GM19043 (cell line): ENCODE measurements around the gene CLPTM1.
"Not testable (repeated sequence)": the region's sequence is repeated elsewhere in the genome, so short reads cannot be mapped to it uniquely, and the experiment has no call there.

ENCODE experiments used
- ATAC-seq: cut with Tn5 transposase; IDR thresholded peaks from one replicate; pipeline ENCODE4 v1.9.1; 2021; ENCODE audit warnings: low read depth; ENCODE audit not compliant: unreplicated experiment

CLPTM1 gene

DNA sequence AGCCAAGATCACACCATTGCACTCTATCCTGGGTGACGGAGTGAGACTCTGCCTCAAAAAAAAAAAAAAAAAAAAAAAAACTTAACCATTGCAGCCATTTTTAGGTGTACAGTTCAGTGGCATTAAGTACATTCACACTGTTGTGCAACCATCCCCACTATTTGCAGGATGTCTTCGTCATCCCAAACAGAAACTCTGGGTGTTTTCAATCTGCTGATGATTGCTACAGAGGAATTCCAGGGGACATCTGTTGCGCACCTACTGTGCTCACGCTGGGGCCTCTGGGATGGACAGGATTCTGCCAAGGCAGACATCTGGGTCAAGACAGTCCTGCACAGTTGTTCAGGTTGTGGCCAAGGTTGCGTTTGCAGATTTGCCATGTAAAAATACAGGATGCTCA is 15.5 kb upstream of the CLPTM1 start:
- ATAC-seq = no peak

DNA sequence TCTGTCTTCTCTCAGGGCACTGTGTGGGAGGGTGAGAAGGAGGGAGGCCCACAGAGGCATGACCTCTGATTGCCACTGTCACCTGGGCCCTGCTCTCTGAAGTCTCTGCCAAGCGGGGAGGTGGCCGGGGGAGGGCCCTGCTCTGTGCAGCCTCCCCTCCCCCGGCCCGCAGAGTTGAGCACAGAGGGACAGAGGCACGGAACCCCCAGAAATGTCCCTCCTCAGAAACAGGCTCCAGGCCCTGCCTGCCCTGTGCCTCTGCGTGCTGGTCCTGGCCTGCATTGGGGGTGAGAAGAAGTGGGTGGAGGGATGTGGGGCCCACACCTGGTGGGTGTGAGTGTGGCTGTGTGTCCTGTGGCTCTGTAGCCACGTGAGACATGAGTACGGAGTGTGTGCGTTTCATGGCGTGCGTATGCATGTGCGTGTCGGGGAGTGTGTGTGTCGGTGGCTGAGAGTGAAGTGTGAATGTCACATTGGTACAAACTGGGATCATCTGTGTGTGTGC is 13.1 kb upstream of the CLPTM1 start, which contains the start of gene APOC4:
Gene APOC4, plus strand, starts transcription at position 171 of the 505 bp plus-strand sequence. Its CDS starts 41 bp downstream, at position 212.
- ATAC-seq = no peak

DNA sequence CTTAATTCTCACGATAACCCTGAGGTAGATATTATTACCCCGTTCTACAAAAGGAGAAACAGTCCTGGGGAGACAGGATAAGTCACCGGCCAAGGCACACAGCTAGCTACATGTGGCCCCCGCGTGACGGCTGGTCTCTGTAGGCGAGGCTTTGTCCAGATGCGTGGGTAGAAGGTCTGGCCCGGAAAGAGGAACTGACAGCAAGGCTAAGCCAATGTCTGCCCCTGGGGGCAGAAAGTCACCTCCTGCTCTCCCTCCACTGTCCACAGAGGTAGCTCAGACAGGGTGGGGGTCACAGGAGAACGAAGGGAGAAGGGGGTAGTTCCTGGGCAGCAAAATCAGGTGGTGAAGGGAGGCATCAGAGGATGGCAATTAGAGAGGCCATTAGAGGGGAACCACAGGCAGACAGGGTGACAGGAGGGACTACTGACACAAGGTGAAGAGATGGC is 11.4 kb upstream of the CLPTM1 start:
- peak; percentile 47 for ATAC-seq

DNA sequence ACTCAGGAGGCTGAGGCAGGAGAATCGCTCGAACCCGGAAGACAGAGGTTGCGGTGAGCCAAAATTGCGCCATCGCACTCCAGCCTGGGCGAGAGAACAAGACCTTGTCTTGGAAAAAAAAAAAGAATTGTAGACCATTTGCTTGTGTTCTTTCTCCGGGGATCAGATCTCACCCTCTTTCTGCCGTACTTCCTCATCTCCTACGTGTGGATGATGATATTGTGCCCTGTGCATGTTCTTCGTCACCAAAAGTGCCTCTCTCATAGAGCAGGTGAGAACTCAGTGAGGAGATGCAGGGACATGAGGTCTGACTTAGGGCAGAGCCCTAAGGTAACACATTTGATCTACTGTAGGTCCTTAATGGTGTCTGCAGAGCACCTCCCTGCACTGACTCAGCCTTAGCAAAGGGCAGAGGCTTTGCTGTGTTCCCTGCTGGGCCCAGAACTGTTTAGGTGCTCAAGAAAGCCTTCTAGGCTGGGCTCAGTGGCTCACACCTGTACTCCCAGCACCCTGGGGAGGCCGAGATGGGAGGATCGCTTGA is 8.1 kb upstream of the CLPTM1 start:
- ATAC-seq = no peak

DNA sequence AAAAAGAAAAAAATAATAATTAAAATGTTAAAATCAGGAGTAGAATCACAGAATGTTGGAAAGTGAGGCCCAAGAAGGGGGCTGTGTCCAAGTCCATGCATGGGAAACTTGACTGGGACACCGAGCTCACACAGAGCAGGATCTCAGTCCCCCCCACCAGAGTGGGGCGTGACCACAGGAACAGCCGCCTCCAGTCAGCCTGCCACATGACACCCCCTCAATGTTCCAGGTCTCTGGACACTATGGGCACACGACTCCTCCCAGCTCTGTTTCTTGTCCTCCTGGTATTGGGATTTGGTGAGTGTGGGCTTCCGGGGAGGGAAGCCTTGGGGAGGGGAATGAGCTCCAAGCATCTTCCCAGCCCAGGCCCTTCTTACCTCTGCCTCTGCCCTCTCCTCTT is 6.9 kb upstream of the CLPTM1 start:
- ATAC-seq = no peak

DNA sequence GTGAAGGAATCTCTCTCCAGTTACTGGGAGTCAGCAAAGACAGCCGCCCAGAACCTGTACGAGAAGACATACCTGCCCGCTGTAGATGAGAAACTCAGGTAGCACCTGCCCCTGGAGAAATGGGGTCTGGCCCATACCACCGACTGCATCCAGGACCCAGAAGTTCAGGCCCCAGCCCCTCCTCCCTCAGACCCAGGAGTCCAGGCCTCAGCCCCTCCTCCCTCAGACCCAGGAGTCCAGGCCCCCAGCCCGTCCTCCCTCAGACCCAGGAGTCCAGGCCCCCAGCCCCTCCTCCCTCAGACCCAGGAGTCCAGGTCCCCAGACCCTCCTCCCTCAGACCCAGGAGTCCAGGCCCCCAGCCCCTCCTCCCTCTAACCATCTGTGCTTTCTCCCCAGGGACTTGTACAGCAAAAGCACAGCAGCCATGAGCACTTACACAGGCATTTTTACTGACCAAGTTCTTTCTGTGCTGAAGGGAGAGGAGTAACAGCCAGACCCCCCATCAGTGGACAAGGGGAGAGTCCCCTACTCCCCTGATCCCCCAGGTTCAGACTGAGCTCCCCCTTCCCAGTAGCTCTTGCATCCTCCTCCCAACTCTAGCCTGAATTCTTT is 6.3 kb upstream of the CLPTM1 start:
- ATAC-seq = no peak

DNA sequence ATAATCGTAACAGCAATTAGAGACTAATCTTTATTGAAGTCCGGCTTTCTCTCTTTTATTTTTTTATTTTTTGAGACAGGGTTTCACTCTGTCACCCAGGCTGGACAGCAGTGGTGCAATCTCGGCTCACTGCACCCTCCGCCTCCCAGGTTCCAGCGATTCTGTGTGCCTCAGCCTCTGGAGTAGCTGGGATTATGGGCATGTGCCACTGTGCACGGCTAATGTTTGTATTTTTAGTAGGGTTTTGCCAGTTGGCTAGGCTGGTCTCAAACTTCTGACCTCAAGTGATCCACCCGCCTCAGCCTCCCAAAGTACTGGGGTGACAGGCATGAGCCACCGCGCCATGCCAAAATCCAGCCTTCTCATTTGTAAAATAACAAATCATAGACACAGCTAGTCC is 5.6 kb upstream of the CLPTM1 start:
- no peak for ATAC-seq

DNA sequence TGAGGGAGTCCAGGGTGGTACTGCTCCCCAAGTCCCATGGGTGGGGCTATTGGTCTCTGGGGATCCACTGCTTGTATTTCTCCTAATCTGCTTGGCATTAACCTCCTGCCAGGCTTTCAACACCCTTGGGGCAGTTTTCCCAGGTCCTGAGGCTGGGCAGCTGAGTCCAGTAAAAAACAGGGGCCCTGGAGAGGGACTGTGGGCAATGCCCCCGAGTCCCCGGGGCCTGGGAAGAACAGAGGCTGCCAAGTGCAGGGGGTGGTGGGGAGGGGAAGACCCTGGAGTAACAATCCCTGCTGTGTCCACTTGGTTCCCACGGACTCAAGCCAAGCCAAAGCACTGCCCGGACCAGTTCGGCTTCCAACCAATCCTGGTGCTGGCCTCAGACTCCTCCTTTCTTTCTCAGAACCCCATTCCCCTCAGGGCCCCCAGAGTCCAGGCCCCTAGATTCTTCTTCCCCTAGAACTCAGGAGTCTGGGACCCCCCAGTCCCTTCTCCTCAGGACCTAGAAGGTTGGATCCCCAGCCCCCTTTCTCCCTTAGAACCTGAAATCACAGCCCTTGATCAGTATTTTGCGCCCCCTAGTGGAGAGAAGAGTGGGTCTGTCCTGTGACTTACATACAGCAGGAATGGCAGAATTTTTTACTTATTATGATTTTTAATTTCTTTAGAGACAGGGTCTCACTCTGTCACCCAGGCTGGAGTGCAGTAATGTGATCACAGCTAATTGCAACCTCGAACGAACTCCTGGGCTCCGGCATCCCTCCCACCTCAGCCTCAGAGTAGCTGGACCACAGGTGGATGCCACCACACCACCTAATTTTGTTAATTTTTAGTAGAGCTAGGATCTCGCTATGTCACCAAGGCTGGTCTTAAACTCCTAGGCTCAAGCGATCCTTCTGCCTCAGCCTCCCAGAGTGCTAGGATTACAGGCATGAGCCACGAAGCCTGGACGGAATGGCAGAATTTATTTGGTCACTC is 3.7 kb upstream of the CLPTM1 start:
- ATAC-seq = no peak

DNA sequence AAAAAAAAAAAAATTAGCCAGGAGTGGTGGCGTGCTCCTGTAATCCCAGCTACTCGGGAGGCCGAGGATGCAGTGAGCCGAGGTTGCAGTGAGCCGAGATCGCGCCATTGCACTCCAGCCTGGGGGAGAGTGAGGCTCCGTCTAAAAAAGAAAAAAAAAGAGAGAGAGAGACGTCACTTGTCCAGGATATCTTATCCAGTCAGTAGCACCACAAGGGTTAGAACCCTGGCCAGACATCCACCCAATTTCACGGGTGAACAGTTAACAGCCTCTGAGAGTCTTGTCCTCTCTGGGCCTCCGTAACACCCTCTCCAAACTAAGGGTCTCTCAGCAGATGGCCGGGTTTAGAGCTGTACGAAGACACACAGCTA is 917 bp upstream of the CLPTM1 start:
- ATAC-seq = no peak

DNA sequence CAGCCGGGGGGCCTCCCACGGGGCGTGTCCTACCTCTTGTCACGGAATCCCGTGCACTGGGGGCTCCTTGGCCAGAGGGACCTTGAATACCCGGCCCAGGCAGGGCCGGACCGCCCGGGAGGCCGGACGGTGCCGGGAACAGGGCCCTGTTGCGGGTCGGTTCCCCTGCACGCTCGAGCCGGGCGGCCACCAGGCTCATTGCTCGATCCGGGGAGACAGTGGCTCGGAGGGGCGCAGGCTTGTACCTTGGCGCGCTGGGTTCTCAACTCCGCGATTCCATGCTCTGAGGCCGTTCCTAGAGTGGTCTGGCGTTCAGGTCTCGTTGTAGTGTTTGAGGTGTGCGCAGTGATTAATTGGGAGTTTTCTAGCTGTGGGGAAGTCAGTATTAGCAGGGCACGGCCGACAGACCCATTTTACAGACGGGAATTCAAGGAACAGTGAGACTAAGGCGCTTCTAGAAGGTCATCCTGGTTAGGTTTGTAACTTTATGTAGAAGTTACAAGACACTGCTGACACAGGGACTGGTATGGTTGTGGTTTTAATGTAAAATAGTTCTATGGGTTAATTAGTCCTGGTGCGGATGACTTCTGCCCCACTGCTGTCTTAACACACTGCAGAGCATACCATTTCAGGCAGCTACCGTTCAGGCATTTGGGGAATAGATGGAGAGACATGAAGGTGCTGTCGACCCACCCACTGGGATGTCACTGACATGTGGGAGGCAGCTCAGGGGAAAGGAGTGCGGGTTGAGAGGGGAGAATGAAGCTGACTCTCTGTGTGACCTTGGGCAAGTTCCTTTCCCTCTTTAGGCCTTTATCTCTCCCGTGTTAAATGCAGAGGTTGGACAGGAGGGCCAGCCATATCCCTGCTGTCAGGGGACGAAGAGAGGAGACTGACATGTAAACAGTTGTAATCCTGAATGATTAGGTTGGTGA is 592 bp downstream of the CLPTM1 start:
- ATAC-seq = no peak

DNA sequence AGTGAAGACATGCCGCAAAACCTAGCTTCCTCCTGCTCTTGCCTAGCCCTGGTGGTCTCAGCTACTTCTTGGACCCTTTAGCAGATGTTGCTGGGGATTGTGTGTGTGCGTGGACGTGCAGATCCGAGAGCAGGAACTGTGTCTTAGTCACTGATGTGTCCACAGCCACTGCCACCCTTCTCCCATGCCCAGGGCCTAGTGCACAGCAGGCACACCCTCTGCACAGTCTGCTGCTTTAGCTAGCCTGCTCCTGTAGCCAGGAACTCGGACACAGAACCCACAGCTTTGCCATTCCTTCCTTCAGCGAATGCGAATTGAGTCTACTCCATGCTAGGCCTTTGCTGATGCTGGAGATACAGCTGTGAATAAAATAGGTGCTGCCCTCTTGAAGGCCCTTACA is 2.3 kb downstream of the CLPTM1 start:
- no peak for ATAC-seq

DNA sequence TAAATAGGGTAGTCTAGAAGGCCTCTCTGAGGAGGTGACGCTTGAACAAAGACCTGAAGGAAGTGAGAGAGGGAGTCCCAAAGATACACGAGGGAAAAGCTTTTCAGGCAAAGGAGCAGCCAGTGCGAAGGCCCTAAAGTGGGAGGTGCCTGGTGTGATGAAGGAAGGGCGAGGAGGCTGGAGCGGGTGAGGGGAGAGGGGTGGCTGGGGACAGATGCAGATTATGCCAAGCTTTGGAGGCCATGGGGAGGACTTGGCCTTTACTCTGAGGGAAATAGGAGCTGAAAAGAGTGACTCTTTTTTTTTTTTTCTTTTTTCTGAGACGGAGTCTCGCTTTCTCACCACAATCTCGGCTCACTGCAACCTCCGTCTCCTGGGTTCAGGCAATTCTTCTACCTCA is 2.9 kb downstream of the CLPTM1 start:
- ATAC-seq = no peak

DNA sequence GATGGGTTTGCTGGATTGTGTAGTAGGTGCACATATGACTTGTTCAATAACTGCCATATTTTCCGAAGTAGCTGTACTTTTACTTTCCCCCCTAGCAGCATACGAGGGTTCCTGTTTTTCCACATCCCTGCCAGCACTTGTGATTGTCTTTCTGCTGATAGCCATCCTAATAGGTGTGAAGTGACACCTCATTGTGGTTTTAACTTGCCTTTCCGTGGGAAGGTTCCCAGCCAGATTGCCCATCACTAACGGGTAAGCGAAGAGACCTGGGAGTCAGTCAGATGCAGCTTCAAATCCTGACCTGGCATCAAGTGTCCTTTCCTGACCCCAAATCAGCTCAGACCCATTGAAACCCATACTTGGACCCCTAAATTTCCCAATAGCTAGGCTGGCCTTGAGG is 4.5 kb downstream of the CLPTM1 start:
- ATAC-seq = no peak

DNA sequence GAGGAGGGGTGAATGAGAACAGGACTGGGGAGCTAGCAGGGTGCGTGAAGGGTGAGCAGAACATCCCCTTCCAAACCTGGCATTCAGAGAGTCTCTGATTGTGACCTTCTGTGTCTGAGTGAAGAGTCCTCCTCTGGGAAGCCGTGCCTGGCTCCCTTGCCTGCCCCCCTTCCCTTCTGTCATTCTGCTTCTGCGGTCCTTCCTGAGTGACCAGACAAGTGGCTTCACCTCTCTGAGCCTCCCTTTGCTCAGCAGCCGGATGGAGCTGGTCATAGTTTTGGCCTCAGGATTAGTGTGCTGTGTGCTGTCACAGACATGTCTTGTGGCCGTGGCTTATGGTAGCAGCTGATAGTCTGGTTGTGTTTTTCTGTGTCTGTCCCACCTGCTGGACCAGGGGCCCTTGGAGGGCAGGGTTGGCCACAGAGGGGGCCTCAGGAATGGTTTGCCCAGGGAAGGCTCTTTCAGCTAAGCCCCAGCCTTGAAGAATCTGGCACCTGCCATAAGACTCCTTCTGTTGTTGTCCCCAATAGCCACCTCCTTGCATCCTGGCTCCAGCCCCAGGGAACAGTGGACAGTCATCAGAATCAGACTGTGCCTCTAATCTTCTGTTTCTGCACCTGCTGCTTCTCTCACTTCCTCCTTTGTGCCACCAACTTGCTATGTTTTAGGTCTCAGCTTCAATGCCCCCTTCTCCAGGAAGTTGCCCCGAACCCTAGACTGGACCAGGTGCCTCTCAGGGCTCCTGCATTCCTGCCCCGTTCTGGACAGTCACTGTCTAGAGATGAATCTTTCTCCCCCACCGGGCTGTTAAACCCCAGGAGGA is 5.9 kb downstream of the CLPTM1 start:
- ATAC-seq = no peak

DNA sequence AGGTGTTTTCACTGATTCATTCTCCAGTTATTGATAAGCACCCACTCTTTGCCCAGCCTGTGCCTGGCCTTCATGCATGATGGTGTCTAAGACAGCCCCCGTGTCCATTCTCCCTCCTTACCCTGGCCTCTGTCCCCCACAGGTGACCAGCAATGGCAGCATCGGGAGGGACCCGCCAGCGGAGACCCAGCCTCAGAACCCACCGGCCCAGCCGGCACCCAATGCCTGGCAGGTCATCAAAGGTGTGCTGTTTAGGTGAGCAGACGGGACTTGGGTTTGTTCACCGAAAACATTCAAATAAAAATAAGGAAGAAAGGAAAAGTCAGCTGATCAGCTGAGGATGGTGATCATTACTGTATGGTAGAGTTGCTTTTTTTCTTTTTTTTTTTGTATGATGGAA is 6.6 kb downstream of the CLPTM1 start:
- no peak for ATAC-seq

DNA sequence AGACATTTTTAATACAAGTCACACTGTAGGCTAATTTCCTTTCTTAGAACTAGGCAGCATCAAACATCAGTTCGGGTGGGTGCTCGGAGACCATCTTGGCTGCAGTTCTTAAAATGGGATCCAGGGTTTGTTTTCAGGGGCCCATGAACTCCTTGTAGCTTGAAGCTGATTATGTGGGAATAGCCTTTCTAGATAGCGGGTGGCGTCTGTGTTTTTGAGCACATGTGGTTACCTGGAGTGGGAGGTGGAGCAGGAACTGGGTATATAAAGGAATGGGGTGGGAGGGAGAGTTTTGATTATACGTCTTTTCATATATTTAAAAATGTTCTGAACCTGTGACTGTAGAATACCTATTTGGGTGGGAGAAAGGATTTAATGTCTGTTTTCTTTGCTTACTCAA is 12.9 kb downstream of the CLPTM1 start:
- no peak for ATAC-seq

DNA sequence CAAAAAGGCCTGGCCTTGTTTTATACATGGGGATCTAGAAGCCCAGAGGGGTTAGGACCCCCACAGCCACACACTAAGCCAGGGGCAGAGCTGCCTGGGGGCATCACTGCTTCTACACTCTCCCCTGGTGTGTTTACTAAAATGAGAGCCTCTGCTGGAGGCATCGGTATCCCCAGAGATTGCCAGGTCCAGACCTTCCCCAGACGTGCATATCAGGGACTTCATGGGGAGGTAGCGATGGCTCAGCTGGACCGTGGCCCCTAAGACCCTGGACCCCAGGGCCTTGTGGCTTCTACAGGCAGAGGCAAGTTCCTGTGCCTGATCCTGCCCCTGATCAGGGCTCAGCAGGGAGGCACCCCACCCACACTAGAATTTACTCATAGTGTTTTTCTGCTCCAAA is 13.5 kb downstream of the CLPTM1 start:
- ATAC-seq = no peak

DNA sequence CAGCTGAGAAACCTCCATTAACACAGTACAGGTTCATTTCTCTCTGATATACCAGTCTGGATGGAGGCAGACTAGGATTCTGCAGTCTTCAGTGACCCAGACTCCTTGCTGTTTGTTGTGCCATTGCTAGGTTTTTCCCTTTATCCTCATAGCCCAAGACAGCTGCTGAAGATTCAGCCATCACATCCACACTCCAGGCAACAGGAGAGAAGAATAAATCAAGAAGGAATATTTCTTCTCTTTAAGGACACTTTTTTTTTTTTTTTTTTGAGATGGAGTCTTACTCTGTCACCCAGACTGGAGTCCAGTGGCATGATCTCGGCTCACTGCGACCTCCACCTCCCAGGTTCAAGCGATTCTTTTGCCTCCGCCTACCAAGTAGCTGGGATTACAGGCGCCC is 14.3 kb downstream of the CLPTM1 start:
- ATAC-seq = no peak

DNA sequence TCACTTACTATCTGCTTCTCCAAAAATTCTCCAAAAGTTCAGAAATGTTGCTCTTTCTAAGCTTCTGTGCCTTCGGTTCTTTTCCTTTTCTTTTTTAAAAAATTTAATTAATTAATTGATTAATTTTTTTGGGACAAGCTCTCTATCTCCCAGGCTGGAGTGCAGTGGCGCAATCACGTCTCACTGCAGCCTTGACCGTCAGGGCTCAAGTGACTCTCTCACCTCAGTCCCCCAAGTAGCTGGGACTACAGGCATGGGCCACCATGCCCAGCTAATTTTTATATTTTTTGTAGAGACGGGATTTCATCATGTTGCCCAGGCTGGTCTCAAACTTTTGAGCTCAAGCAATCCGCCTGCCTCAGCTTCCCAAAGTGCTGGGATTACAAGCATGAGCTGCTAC is 16.3 kb downstream of the CLPTM1 start:
- ATAC-seq = not testable (repeated sequence)

DNA sequence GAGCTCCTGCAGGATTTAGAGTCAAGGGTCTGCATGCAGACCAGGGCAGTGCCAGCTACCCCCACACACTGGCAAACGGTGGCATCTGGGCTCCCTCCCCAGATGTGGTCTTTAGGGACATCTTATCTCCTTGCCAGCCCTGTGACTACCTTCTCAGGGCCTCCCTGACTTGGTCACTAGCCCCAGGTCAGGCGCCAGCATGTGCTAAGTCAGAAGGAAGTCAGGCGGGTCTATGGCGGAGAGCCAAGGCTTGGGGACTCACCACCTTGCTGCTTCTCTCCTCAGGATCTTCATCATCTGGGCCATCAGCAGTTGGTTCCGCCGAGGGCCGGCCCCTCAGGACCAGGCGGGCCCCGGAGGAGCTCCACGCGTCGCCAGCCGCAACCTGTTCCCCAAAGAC is 17.6 kb downstream of the CLPTM1 start:
- no peak for ATAC-seq
